Cardiac septum (tissue), 1 donor: ENCODE data around the gene PPIL6. TPM values are rescaled to one million over a fixed set of nuclear protein-coding genes. Genes with fewer than 3 reads are reported as not detected.

Experiments used
- DNase-seq: peaks from one replicate; pipeline ENCODE4 v3.0.0-alpha.2; 2020; ENCODE audit warnings: low spot score
- intact Hi-C: fragments of 100-400 bp; cut with DNase I; formaldehyde crosslinking; loops from one replicate; pipeline ENCODE4 v1.14.0; 2022
- long read RNA-seq: library from polyadenylated mRNA; unstranded; transcript quantifications from one replicate; pipeline ENCODE4 v2.0.0, GENCODE V29; 2021
- total RNA-seq: library from RNA; stranded (reverse); fragmentation: NEBNext Ultra II Directional; extraction: Animal tissue kit (Norgen Biotek cat#: 25700); gene quantifications from one replicate; pipeline ENCODE4 v1.2.1, GENCODE V29; 2021
- donor health status: DM: no; HTN: no; CAD: no.

The PPIL6 gene
- total RNA-seq, result 1.2 TPM
- long read RNA-seq, full-length matches to known transcripts, result 2 of 2 reads
- long read RNA-seq, partial matches to known transcripts, result 0 of 2 reads
- long read RNA-seq, other reads (novel, unspliced or antisense), result 0 of 2 reads

GRCh38 chr6:109440331-109441068 is at the start of gene PPIL6, which contains the start of gene SMPD2:
PPIL6 (minus strand) TSS chr6:109440628; CDS start chr6:109440590, 38 bp downstream.
SMPD2 (plus strand) TSS chr6:109440724; CDS start chr6:109441122, 398 bp downstream.
- intact Hi-C loops, result loop anchor here (2.0 to 5.0 kb wide), 2 partner anchors 42 to 58 kb away; partner anchors contain the start of genes CD164 and ZBTB24
- DNase-seq, result peak; percentile 95

- intact Hi-C loops, result no loop called here
- no peak for DNase-seq
These were observed 47.6 kb upstream of the PPIL6 start for GRCh38 chr6:109488001-109488400.

- no peak for DNase-seq
- intact Hi-C loops, result no loop called here
These were observed 45.6 kb upstream of the PPIL6 start for GRCh38 chr6:109486068-109486467.

GRCh38 chr6:109485266-109485935 is 45.0 kb upstream of the PPIL6 start:
- intact Hi-C loops, result no loop called here

DNA sequence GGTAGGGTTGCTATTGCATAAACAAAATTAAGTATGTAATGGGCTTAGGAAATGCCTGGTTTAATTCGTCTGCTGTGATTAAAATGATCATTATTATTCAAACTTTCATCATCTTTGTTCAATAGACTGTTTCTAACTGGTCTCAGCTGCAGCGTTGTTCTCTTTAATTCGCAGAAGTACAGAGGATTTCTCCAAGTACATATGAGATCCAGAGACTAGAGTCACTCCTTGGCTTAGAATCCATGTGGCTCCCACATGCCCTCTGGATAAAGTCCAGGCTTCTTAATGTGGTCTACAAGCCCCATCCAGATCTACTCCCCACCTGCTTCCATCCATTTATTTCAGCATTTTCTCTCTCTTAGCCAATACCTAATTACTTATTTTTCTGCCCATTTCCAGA is 43.7 kb upstream of the PPIL6 start:
- intact Hi-C loops, result loop anchor here (5.0 kb wide), 1 partner anchor 42 kb away; the partner anchor contains the start of genes PPIL6 and SMPD2
- no peak for DNase-seq

More at GRCh38 chr6:109485266-109485935, 45.0 kb upstream of the PPIL6 start:
- no peak for DNase-seq

DNA sequence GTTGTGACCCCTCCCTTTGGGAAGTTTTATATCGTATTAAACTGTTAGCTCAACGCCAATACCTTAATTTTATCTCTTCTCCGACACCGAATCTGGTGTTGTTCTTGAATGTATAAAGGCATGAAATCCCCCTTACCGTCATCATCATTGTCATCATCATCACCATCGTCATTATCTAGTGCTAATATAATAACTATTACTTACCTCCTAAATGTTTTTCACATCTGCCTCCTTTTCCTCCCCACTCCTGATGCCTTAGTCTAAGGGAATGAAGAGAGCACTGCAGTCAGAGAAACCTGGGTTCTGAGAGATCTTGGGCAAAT is 43.3 kb upstream of the PPIL6 start:
- intact Hi-C loops, result loop anchor here (5.0 kb wide), 1 partner anchor 41 kb away; the partner anchor contains the start of genes PPIL6 and SMPD2
- no peak for DNase-seq

DNA sequence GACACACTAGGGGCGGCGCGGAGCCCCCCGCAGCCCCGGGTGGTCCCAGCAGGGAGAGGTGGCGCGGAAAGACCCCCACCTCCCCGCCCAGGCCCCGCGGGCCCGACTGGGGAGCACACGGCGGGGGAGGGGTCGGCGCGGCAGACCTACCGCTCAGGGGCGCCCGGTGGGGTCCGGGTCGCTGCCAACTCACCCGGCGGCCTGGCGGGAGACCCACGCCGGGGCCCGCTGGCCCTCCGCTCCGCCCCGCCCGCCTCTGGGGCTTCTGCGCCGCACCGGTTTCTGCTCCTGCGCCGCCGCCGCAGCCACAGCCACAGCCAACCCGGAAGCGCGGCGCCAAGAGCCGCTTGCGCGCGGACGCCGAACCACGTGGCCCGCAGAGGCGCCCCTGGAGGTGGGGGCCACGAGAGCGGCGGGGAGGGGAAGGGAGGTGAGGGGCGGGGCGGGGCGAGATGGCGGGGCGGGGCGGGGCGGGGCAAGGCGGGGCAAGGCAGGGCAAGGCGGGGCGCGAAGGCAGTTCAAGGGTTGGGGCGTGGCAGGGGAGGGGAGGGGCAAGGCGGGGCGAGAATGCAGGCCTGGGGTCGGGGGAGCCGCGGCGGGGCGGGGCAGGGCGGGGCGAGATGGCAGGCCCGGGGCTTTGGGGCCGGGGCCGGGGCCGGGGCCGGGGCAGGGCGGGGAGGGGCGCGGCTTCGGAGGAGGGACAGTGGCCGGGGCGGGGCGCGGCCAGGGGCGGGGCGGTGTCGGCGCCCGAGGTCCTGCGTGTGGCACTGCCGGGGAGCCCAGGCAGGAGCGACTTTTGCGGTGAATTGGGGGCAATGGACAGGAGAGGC is 42.7 kb upstream of the PPIL6 start, which contains the start of gene ZBTB24:
Gene ZBTB24, minus strand, starts transcription at position 315 of the 830 bp plus-strand sequence. CDS start 1,193 bp downstream, outside the sequence.
- peak; percentile 95 for DNase-seq
- intact Hi-C loops, result loop anchor here (5.0 kb wide), 1 partner anchor 41 kb away; the partner anchor contains the start of genes PPIL6 and SMPD2

GRCh38 chr6:109480993-109481480 is 40.6 kb upstream of the PPIL6 start:
- intact Hi-C loops, result loop anchor here (5.0 kb wide), 1 partner anchor 39 kb away; the partner anchor contains the start of genes PPIL6 and SMPD2
- DNase-seq, result no peak

GRCh38 chr6:109478841-109479624 is 38.6 kb upstream of the PPIL6 start:
- DNase-seq, result no peak
- intact Hi-C loops, result no loop called here

DNA sequence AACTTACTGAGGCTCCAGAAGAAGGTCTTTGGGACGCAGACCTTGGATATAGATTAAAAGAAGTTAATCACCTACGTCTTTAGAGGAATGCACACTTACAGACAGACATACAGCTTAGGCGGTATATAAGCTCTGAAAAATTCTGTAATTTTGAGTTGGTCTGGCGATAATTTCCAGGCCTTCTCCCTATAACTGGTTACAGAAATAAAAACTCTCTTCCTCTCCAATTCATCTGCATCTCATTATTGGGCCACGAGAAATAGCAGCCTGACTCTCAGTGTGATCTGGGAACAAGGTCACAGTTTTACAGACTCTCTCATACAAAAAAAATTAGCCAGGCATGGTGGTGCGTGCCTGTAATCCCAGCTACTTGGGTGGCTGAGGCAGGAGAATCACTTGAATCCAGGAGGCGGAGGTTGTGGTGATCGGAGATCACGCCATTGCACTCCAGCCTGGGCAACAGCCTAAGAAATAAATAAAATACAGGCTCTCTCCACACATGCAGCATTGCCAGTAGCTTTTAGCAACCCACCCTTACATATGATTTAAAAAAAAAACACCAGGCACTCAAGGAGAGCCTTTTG is 37.9 kb upstream of the PPIL6 start:
- intact Hi-C loops, result no loop called here
- DNase-seq, result no peak

DNA sequence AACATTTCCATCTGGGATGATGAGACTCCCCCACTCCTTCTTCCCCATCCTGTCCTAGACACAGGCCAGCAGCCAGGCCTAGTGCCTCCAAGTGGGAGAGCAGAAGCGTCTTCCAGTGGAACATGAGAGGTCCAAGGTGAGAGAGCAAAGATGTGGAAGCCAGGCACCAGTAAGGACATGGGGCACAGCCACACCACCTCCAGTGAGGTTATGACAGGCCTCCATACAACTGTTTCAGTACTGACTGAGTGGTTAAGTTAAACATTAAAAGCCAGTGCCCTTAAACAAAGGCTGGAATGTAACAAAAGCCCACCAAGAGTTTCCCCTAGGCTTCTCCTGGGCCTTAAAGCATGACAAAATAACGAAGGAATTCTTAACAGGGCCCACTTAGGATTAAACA is 37.3 kb upstream of the PPIL6 start:
- no peak for DNase-seq
- intact Hi-C loops, result no loop called here

- no peak for DNase-seq
- intact Hi-C loops, result no loop called here
These were observed 36.8 kb upstream of the PPIL6 start for GRCh38 chr6:109477184-109477583.

- no peak for DNase-seq
- intact Hi-C loops, result no loop called here
These were observed 35.2 kb upstream of the PPIL6 start for GRCh38 chr6:109475625-109476024.

GRCh38 chr6:109474995-109475394 is 34.6 kb upstream of the PPIL6 start:
- DNase-seq, result no peak
- intact Hi-C loops, result no loop called here

DNA sequence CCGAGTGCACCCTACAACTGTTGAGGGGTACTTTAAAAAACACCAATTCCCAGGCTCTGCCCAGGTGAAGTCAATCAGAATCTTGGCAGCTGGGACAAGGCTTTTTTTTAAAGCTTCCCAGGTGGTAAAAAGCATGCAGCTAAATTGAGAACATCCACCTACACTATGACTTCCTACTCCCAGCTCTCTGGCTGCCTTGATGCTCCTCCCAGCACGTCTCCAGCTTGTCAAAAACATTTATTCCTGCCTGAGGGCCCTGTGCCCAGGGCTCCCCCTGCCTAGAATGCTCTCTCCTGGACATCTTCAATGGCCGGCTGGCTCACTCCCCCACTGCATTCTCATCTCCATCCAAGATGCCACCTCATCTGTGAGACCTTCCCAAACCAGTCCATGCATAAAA is 32.7 kb upstream of the PPIL6 start:
- intact Hi-C loops, result no loop called here
- DNase-seq, result no peak

DNA sequence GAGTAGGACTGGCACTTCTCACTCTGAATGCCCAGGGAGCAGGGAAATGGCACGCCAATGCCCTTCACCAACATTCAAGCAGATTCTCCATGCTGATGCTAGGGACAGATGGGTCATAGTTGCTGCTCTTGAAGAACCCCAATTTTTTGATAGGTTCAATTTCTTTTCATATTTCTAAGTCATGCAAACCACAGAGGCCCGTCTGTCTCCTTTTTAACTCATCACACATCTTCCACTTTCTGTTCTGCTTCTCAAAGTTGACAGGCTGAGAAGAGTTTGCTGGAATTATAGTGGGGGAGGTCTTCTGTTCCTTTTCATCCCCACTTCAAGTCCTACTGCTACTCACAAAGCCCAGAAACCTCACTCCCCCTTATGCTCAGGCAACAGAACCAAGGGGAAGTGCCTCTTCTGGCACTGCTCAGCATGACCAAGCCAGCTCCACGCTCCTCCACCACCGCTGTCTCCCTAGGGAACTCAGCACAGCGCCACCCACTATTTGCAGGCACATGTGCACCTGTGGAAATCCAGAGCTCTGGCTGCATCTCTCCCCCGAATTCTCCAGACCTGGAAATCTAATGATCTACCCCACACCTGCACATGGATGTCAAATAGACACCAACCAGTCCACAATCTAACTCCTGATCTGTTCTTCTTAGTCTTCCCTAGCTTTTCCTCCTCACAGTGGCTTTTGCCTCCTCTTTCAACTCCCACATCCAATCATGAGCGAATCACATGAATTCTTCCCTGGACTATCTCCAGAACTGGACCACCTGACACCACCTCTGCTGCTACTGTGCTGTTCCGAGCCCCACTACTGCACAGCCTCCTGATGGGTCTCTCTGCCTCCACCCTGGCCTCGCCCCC is 31.9 kb upstream of the PPIL6 start:
- intact Hi-C loops, result no loop called here
- DNase-seq, result no peak

DNA sequence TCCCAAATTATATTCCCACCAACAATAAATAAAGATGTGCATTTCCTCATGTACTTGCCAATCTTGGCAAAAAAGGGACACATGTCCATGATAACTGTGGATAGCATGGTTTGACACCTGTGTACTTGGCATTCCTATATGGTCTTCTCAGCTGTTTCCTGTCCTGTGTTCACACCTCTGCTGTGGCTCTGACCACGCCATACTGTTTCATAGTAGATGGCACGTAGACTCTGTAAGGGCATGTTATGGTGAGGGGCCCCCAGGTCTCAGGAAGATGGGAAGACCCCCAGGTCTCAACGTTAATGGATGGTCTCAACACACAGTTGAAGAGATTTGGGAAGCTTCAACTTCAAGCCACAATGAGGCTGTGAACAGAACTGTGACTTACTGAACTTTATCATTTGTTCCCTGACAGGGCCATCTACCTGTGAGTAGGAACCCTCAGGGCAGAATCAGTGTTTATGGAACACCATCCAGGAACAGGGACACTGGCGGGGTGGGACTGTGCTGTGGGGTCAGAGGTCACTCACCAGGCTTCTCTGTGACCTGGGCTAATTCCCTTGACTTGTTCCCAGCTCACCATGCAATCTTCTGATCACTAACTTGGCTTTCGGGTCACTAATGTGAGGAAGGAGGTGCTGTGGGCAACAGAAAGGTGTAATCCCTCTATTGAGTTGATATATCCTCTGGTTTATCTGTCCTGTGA is 30.8 kb upstream of the PPIL6 start:
- intact Hi-C loops, result no loop called here
- DNase-seq, result no peak
